ENCODE data around the gene STPG4. TPM values are rescaled to one million over a fixed set of nuclear protein-coding genes. Genes with fewer than 3 reads are reported as not detected.
"Not testable (repeated sequence)": the region's sequence is repeated elsewhere in the genome, so short reads cannot be mapped to it uniquely, and the experiment has no call there.

STPG4 gene
- polyA plus RNA-seq, 1 of the 3 experiments (the other 2 are of a cell fraction): 0.20 TPM

- Histone ChIP-seq H3K79me2 (ENCODE audit: insufficient read depth) (peaks cover 9% of the 10 kb centered on the region; the same call in 1 of the 2 replicates), H3K4me1 (ENCODE audit: control insufficient read depth in 1 of 2, insufficient read depth in 2 of 2, low read depth in 1 of 2, low read length in 1 of 2) (peaks cover 10 to 34% of the 10 kb centered on the region in 2 experiments), H3K4me3 (ENCODE audit: low read depth in 2 of 2, low read length in 1 of 2) (no peak overlapping the region), H3K9me2 (no peaks in the 10 kb centered on the region), H3K4me2 (no peak overlapping the region), H3K36me3 (replicated peaks in 1 of 2; ENCODE audit: control insufficient read depth in 1 of 2, insufficient read depth in 2 of 2, low read length in 1 of 2) (no peaks in the 10 kb centered on the region), H3K27me3 (ENCODE audit: insufficient read depth) (no peaks in the 10 kb centered on the region), H3F3A (replicated peaks; ENCODE audit: insufficient read depth) (peaks cover 38% of the 10 kb centered on the region), H2AFZ (ENCODE audit: low read depth) (no peak overlapping the region), H3K9ac (no peak overlapping the region), H4K20me1 (ENCODE audit: insufficient read depth) (no peaks in the 10 kb centered on the region), H3K27ac (ENCODE audit: low read depth in 2 of 2, low read length in 1 of 2) (no peak overlapping the region), H3K9me3 (no peaks in the 10 kb centered on the region)
- DNase-seq: no peak
- ChIA-PET CTCF (interaction anchor here (1.0 to 1.9 kb wide), 4 partner anchors 8 to 183 kb away, joined by 3 to 5 read pairs (median 4); no protein-coding TSS in a partner anchor), POLR2A (no interaction called here)
- whole genome bisulfite sequencing (ENCODE audit: low lambda C conversion rate): 98% methylated on average over 2 of the region's 2 CpGs
- no peak for TF ChIP-seq TEAD4 (IDR thresholded peaks at IDR 0.05; ENCODE audit: borderline replicate concordance, insufficient read depth)
- no peak for TF ChIP-seq FOXM1 (IDR thresholded peaks at IDR 0.05; ENCODE audit: low read depth)
- TF ChIP-seq FOSL2 (IDR thresholded peaks at IDR 0.05; ENCODE audit: borderline replicate concordance, low read depth): no peak
- TF ChIP-seq USF1 (IDR thresholded peaks at IDR 0.05; ENCODE audit: borderline replicate concordance, low read depth): no peak
Measured at GRCh38 chr2:47186351-47186750, 31.2 kb upstream of the STPG4 start.

GRCh38 chr2:47185098-47185497 lies 30.0 kb upstream of the STPG4 start:
- CTCF ChIA-PET: interaction anchor here (0.7 to 1.9 kb wide), 9 partner anchors 10 to 267 kb away, joined by 3 to 5 read pairs (median 3); no protein-coding TSS in a partner anchor
- H3K9ac ChIP-seq: not testable (repeated sequence)
- WGBS (ENCODE audit: low lambda C conversion rate): 95% methylated on average over 5 of the region's 5 CpGs

GRCh38 chr2:47181176-47181575 lies 26.1 kb upstream of the STPG4 start:
- DNase-seq: no peak
- no peaks in the 10 kb centered on the region for H3K9me2 ChIP-seq
- ChIA-PET POLR2A (no interaction called here), CTCF (interaction anchor here (0.8 to 2.8 kb wide), 6 partner anchors 9 to 142 kb away, joined by 3 to 18 read pairs (median 4); no protein-coding TSS in a partner anchor)
- no peak overlapping the region for H3K27ac ChIP-seq (ENCODE audit: low read depth in 2 of 2, low read length in 1 of 2)
- TF ChIP-seq YY1 (IDR thresholded peaks at IDR 0.05; ENCODE audit: low read depth) (no peak), RCOR1 (IDR thresholded peaks at IDR 0.05; ENCODE audit: low read length) (no peak), FOXM1 (IDR thresholded peaks at IDR 0.05; ENCODE audit: low read depth) (no peak), USF2 (IDR thresholded peaks at IDR 0.05; ENCODE audit: borderline replicate concordance, low read depth, low read length) (no peak), MAX (IDR thresholded peaks at IDR 0.05; ENCODE audit: low read depth) (no peak), SIN3A (IDR thresholded peaks at IDR 0.05; ENCODE audit: borderline replicate concordance, low read depth, low read length) (no peak), EZH2phosphoT487 (IDR thresholded peaks at IDR 0.05; ENCODE audit: borderline replicate concordance, low read depth) (no peak), JUND (IDR thresholded peaks at IDR 0.05) (no peak), FOXJ3 (CRISPR knock-in tag; IDR thresholded peaks at IDR 0.05) (no peak), RXRA (IDR thresholded peaks at IDR 0.05; ENCODE audit: borderline replicate concordance, low read depth) (no peak), NFIC (IDR thresholded peaks at IDR 0.05; ENCODE audit: borderline replicate concordance) (no peak), POLR2AphosphoS5 (IDR thresholded peaks at IDR 0.05; ENCODE audit: low read depth, low read length) (no peak), TAF1 (IDR thresholded peaks at IDR 0.05; ENCODE audit: borderline replicate concordance, low read depth, low read length) (no peak), RAD21 (IDR thresholded peaks at IDR 0.05; ENCODE audit: low read length) (no peak), CTCF (IDR thresholded peaks at IDR 0.05) (no peak), MEF2A (IDR thresholded peaks at IDR 0.05; ENCODE audit: borderline replicate concordance, low read depth) (no peak), NRF1 (IDR thresholded peaks at IDR 0.05; ENCODE audit: low read depth, low read length) (no peak), TCF12 (IDR thresholded peaks at IDR 0.05) (no peak)
- H4K20me1 ChIP-seq (ENCODE audit: insufficient read depth): no peaks in the 10 kb centered on the region
- WGBS (ENCODE audit: low lambda C conversion rate): 100% methylated on average over 1 of the region's 1 CpG
- H2AFZ ChIP-seq (ENCODE audit: low read depth): no peak overlapping the region
- H3K4me1 ChIP-seq (ENCODE audit: control insufficient read depth in 1 of 2, insufficient read depth in 2 of 2, low read depth in 1 of 2, low read length in 1 of 2): peaks cover 8 to 10% of the 10 kb centered on the region in 2 experiments; a peak in 3 of 4 replicates
- H3K9ac ChIP-seq: no peak overlapping the region
- peaks cover 8% of the 10 kb centered on the region; the same call in 1 of the 2 replicates for H3K79me2 ChIP-seq (ENCODE audit: insufficient read depth)
- no peaks in the 10 kb centered on the region for H3K9me3 ChIP-seq
- H3K27me3 ChIP-seq (ENCODE audit: insufficient read depth): no peaks in the 10 kb centered on the region
- H3F3A ChIP-seq (replicated peaks; ENCODE audit: insufficient read depth): peaks cover 19% of the 10 kb centered on the region
- no peaks in the 10 kb centered on the region for H3K36me3 ChIP-seq (replicated peaks in 1 of 2; ENCODE audit: control insufficient read depth in 1 of 2, insufficient read depth in 2 of 2, low read length in 1 of 2)
- no peak overlapping the region for H3K4me2 ChIP-seq
- no peak overlapping the region for H3K4me3 ChIP-seq (ENCODE audit: low read depth in 2 of 2, low read length in 1 of 2)

More at GRCh38 chr2:47185098-47185497, 30.0 kb upstream of the STPG4 start:
- H3K27me3 ChIP-seq (ENCODE audit: insufficient read depth); H4K20me1 ChIP-seq (ENCODE audit: insufficient read depth); H3K9me3 ChIP-seq; H3K9me2 ChIP-seq; H3K79me2 ChIP-seq (ENCODE audit: insufficient read depth); POLR2A ChIA-PET; H3K36me3 ChIP-seq (replicated peaks in 1 of 2; ENCODE audit: control insufficient read depth in 1 of 2, insufficient read depth in 2 of 2, low read length in 1 of 2); DNase-seq; H2AFZ ChIP-seq (ENCODE audit: low read depth); H3K4me2 ChIP-seq; H3K4me3 ChIP-seq (ENCODE audit: low read depth in 2 of 2, low read length in 1 of 2); H3K27ac ChIP-seq (ENCODE audit: low read depth in 2 of 2, low read length in 1 of 2): not testable (repeated sequence)
- H3F3A ChIP-seq (replicated peaks; ENCODE audit: insufficient read depth): peaks cover 26% of the 10 kb centered on the region
- peaks cover 9 to 23% of the 10 kb centered on the region in 2 experiments for H3K4me1 ChIP-seq (ENCODE audit: control insufficient read depth in 1 of 2, insufficient read depth in 2 of 2, low read depth in 1 of 2, low read length in 1 of 2)

Measured in SK-N-SH (cell line).